Right hindlimb (tissue), 1 donor: Measurements from ENCODE around the gene NLRP3.
"Not testable (repeated sequence)": the region's sequence is repeated elsewhere in the genome, so short reads cannot be mapped to it uniquely, and the experiment has no call there.

Experiments
- DNase-seq: peaks from one replicate; pipeline ENCODE4 v3.0.0-alpha.2; 2018

Gene NLRP3

DNA sequence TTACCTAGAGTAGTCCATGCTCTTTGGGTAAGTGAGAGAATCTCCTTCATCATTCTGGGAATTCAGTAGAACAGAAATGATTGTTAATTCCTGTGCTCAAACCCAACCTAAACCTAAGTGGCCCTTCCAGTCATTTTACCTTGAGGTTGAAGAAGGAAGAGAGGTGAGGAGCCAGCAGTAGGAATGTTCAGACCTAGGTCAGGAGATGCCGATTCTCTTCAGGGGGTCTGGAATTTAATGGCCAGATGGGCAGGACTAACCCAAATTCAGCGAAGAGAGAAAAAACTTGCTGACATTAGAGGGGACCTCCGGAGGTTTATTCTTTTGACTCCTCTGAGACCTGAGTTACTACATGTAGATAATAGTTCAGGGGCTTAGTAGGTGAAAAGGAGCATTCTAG is 58.4 kb downstream of the NLRP3 start:
- no peak for DNase-seq

DNA sequence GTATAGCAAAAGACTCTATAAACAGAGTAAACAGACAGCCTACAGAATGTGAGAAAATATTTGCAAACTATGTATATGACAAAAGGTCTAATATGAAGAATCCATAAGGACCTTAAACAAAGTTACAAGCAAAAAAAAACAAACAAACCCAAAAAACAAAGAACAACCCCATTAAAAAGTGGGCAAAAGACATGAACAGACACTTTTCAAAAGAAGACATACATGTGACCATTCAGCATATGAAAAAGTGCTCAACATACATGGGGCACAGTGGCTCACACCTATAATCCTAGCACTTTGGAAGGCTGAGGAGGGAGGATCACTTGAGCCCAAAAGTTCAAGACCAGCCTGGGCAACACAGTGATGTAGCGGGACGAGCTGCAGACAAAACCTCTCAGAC is 59.8 kb downstream of the NLRP3 start:
- no peak for DNase-seq

DNA sequence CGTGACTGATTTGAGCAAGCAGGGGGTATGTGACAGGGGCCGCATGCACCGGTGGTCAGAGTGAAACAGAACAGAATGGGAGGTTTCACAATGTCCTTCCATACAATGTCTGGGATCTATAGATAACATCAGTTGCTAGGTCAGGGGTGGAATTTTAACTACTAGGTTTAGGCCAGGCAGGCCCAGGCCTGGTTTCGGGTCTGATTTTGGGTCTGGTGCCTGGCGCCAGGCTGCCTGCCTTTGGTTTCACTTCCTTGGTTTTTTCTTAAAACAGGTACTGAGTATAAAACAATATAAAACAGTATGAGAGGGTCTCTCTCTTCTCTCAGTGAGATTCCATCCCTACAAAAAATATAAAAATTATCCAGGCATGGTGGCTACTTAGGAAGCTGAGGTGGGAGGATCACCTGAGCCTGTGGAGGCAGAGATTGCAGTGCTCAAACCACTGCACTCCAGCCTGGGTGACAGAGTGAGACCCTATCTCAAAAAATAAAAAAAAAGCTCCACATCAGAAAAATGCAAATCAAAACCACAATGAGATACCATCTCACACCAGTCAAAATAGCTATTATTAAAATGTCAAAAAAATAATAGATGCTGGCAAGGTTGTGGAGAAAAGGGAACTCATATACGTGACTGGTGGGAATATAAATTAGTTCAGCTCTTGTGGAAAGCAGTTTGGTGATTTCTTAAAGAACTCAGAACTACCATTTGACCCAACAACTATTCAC is 60.5 kb downstream of the NLRP3 start:
- DNase-seq, result not testable (repeated sequence)

DNA sequence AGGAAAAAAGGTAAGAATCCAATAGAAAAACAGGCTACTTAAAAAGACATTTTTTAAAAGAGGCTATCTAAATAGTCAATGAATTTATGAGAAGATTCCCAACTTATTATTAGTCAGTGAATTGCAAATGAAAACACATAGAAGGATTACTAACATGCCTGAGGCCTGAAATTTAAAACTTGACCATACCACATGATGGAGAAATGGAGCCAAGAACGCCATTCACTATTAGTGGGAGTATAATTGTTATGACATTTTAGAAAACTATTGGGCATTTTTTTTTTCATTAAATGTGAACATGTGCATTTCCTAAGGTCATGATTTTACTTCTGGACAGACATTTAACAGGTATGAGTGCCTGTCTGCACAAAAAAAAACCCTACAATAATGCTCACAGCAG is 66.8 kb downstream of the NLRP3 start:
- DNase-seq, result no peak

DNA sequence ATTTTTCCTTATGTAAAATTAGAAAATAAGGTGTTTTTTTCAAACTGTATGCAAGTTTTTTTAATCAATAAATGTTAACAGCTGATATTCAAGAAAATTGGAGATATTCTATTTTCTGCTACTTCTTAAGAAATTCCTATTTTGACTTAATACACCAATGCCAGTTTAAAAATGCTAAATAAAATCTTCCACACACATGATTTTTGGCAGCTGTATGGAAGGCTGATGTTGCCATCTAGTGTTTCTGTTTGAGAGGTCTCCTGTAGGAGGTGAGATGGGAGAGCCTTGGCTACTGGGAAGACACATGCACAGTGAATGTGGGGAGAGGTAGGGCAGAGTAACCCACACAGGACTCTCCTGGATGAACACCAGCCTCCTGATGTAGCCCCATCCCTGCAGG is 71.1 kb downstream of the NLRP3 start:
- DNase-seq, result peak; percentile 40

DNA sequence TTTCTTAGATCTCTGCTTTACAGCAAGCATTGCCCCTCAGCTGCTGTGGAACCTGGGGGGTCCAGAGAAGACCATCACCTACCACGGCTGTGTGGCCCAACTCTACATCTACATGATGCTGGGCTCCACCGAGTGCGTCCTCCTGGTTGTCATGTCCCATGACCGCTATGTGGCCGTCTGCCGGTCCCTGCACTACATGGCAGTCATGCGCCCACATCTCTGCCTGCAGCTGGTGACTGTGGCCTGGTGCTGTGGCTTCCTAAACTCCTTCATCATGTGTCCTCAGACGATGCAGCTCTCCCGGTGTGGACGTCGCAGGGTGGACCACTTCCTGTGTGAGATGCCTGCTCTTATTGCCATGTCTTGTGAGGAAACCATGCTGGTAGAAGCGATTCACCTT is 75.4 kb downstream of the NLRP3 start:
- DNase-seq, result no peak

DNA sequence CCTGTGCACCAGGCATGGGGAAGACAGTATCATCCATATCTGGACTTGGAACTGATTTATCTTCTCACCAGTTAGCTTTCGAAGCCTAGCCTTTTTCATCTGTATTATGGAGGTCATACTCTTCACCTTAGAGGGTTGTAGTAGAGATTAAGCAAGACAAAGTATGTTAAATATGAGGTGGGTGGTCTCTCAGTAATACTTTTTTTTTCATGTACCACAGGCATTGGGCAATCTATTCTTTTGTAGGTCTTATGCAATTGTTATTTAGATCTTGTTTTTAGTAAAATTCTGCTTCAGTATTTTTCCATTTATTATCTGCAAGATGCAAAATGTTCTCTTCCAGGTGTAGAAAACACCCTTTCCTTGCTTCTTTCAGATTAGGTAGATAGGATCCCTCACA is 77.1 kb downstream of the NLRP3 start:
- DNase-seq, result no peak

DNA sequence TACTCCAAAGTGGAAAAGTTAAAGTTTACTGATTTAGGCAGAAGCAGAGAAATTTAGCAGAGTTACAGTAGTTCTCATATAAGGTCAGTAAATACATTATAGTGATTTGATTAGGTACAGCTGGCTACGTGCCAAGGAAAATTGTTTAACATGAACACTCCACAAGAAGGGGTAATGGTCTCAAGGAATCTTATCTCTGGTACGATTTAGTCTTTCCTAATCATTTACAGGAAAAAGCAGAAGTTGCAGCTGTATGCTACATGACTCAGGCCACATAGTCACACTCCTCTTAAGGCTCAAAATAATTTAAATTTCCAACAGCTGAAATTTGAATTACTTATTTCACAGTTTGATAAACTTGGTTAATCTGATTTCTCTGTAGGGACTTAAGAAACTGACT is 78.8 kb downstream of the NLRP3 start:
- no peak for DNase-seq

DNA sequence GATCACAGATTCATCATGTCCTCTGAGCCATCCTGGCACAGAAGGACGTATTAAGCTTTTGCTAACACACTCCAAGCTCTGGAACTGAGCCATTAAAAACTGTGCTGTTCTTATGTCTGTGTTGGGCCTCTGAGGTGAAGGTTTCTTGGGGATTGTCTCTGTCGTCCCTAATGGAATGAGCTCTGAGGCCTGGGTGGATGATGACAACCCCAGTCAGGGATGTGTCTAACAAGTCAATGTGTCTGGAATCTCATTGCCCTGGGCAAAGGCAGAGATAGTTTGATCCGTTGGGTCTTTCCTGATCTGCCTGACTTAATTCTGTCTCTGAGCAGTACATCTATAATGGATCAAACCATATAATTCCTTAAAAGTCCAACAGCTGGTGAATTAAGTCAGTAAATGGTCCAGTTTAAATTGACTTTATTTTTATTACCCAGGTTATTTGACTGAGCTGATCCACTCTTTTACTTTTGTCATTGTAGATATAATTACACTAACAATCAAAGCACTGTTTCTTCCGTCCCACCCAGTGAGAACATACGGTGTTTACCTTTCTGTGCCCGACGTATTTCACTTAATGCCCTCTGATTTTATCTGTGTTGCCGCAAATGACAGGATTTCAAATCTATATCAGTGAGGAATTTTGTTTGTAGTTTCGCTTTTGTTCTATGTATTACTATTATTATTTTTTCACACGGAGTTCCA is 80.8 kb downstream of the NLRP3 start:
- DNase-seq, result no peak
